ENCODE measurements around the gene RALA.

- TF ChIP-seq PITX1 (CRISPR knock-in tag; IDR thresholded peaks at IDR 0.05): no peak
- TF ChIP-seq CBX1 (IDR thresholded peaks at IDR 0.05; ENCODE audit: low read depth): no peak
- no peak for TF ChIP-seq POLR2A (IDR thresholded peaks at IDR 0.05; ENCODE audit: insufficient read depth in 1 of 2, low read depth in 2 of 2, low read length in 2 of 2)
- no peak for TF ChIP-seq SRF (IDR thresholded peaks at IDR 0.05; ENCODE audit: low read depth, low read length)
Observed at GRCh38 chr7:39709768-39710311, 86.5 kb downstream of the RALA start.
